Measurements from ENCODE around the gene GPR142. TPM values are rescaled to one million over a fixed set of nuclear protein-coding genes. Genes with fewer than 3 reads are reported as not detected.

Gene GPR142
- total RNA-seq, 1 experiment from 2014 or later, result not detected

- POLR2A ChIA-PET, result no interaction called here
- peak; percentile 31; the same call in 1 of the 2 replicates for TF ChIP-seq RELA (CRISPR knock-in tag; IDR thresholded peaks at IDR 0.05; ENCODE audit: borderline replicate concordance)
- no peak for TF ChIP-seq TCF7 (CRISPR knock-in tag; IDR thresholded peaks at IDR 0.05; ENCODE audit: low read depth)
- no peak for TF ChIP-seq ZBTB43 (CRISPR knock-in tag; IDR thresholded peaks at IDR 0.05)
- no peak overlapping the region for H3K4me3 Mint-ChIP-seq
- DNase-seq (ENCODE audit: low spot score), result no peak
- 0 out of 2 replicates have a peak, but pooled peaks cover 5% of the 10 kb centered on the region for H3K9me3 Mint-ChIP-seq
- H3K4me1 Mint-ChIP-seq, result peaks cover 10% of the 10 kb centered on the region
- ATAC-seq, result no peak
- H3K27me3 Mint-ChIP-seq (ENCODE audit: low read depth), result peaks cover 82% of the 10 kb centered on the region
- CTCF ChIA-PET, result interaction anchor here (0.7 to 6.1 kb wide), 6 partner anchors 14 to 58 kb away, joined by 3 to 52 read pairs (median 4); partner anchors contain the start of gene GPR142
- no peak overlapping the region for H3K27ac Mint-ChIP-seq
- H3K36me3 Mint-ChIP-seq, result no peaks in the 10 kb centered on the region
Observed at GRCh38 chr17:74354561-74354960, 12.7 kb upstream of the GPR142 start.

- ChIA-PET POLR2A (no interaction called here), CTCF (interaction anchor here (0.7 to 6.1 kb wide), 8 partner anchors 9 to 58 kb away, joined by 3 to 52 read pairs (median 4); partner anchors contain the start of gene GPR142)
- H3K9me3 Mint-ChIP-seq, result 0 out of 2 replicates have a peak, but pooled peaks cover 5% of the 10 kb centered on the region
- H3K36me3 Mint-ChIP-seq, result no peaks in the 10 kb centered on the region
- no peak overlapping the region for H3K4me3 Mint-ChIP-seq
- no peak for DNase-seq (ENCODE audit: low spot score)
- no peak for ATAC-seq
- H3K27ac Mint-ChIP-seq, result no peak overlapping the region
- H3K27me3 Mint-ChIP-seq (ENCODE audit: low read depth), result peaks cover 78% of the 10 kb centered on the region
- H3K4me1 Mint-ChIP-seq, result peaks cover 10% of the 10 kb centered on the region
- no peak for TF ChIP-seq ZMAT4 (CRISPR knock-in tag; IDR thresholded peaks at IDR 0.05)
- TF ChIP-seq MYBL2 (CRISPR knock-in tag; IDR thresholded peaks at IDR 0.05), result no peak
- TF ChIP-seq NR1H2 (CRISPR knock-in tag; IDR thresholded peaks at IDR 0.05), result no peak
- no peak for TF ChIP-seq ATF2 (CRISPR knock-in tag; IDR thresholded peaks at IDR 0.05; ENCODE audit: borderline replicate concordance, low read depth)
- no peak for TF ChIP-seq NR2C2 (CRISPR knock-in tag; IDR thresholded peaks at IDR 0.05)
- TF ChIP-seq, protein P1, sequence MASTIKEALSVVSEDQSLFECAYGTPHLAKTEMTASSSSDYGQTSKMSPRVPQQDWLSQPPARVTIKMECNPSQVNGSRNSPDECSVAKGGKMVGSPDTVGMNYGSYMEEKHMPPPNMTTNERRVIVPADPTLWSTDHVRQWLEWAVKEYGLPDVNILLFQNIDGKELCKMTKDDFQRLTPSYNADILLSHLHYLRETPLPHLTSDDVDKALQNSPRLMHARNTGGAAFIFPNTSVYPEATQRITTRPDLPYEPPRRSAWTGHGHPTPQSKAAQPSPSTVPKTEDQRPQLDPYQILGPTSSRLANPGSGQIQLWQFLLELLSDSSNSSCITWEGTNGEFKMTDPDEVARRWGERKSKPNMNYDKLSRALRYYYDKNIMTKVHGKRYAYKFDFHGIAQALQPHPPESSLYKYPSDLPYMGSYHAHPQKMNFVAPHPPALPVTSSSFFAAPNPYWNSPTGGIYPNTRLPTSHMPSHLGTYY (CRISPR knock-in tag; IDR thresholded peaks at IDR 0.05), result no peak
- no peak for TF ChIP-seq ZNF138 (CRISPR knock-in tag; conservative IDR thresholded peaks at IDR 0.05)
- TF ChIP-seq, protein P2, sequence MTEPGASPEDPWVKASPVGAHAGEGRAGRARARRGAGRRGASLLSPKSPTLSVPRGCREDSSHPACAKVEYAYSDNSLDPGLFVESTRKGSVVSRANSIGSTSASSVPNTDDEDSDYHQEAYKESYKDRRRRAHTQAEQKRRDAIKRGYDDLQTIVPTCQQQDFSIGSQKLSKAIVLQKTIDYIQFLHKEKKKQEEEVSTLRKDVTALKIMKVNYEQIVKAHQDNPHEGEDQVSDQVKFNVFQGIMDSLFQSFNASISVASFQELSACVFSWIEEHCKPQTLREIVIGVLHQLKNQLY (CRISPR knock-in tag; IDR thresholded peaks at IDR 0.05), result no peak
- no peak for TF ChIP-seq E2F4 (CRISPR knock-in tag; IDR thresholded peaks at IDR 0.05; ENCODE audit: borderline replicate concordance, low read depth)
- TF ChIP-seq ZNF396 (CRISPR knock-in tag; IDR thresholded peaks at IDR 0.05; ENCODE audit: borderline replicate concordance), result no peak
- TF ChIP-seq, protein P3, sequence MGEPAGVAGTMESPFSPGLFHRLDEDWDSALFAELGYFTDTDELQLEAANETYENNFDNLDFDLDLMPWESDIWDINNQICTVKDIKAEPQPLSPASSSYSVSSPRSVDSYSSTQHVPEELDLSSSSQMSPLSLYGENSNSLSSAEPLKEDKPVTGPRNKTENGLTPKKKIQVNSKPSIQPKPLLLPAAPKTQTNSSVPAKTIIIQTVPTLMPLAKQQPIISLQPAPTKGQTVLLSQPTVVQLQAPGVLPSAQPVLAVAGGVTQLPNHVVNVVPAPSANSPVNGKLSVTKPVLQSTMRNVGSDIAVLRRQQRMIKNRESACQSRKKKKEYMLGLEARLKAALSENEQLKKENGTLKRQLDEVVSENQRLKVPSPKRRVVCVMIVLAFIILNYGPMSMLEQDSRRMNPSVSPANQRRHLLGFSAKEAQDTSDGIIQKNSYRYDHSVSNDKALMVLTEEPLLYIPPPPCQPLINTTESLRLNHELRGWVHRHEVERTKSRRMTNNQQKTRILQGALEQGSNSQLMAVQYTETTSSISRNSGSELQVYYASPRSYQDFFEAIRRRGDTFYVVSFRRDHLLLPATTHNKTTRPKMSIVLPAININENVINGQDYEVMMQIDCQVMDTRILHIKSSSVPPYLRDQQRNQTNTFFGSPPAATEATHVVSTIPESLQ (CRISPR knock-in tag; IDR thresholded peaks at IDR 0.05), result no peak
- TF ChIP-seq NFATC4 (CRISPR knock-in tag; IDR thresholded peaks at IDR 0.05), result no peak
- no peak for TF ChIP-seq ZNF232 (CRISPR knock-in tag; IDR thresholded peaks at IDR 0.05)
- no peak for TF ChIP-seq FOXP4 (CRISPR knock-in tag; IDR thresholded peaks at IDR 0.05)
- no peak for TF ChIP-seq PREB (CRISPR knock-in tag; IDR thresholded peaks at IDR 0.05; ENCODE audit: borderline replicate concordance)
Observed at GRCh38 chr17:74355065-74355464, 12.2 kb upstream of the GPR142 start.
